ENCODE data around the gene AKT3.

The AKT3 gene

DNA sequence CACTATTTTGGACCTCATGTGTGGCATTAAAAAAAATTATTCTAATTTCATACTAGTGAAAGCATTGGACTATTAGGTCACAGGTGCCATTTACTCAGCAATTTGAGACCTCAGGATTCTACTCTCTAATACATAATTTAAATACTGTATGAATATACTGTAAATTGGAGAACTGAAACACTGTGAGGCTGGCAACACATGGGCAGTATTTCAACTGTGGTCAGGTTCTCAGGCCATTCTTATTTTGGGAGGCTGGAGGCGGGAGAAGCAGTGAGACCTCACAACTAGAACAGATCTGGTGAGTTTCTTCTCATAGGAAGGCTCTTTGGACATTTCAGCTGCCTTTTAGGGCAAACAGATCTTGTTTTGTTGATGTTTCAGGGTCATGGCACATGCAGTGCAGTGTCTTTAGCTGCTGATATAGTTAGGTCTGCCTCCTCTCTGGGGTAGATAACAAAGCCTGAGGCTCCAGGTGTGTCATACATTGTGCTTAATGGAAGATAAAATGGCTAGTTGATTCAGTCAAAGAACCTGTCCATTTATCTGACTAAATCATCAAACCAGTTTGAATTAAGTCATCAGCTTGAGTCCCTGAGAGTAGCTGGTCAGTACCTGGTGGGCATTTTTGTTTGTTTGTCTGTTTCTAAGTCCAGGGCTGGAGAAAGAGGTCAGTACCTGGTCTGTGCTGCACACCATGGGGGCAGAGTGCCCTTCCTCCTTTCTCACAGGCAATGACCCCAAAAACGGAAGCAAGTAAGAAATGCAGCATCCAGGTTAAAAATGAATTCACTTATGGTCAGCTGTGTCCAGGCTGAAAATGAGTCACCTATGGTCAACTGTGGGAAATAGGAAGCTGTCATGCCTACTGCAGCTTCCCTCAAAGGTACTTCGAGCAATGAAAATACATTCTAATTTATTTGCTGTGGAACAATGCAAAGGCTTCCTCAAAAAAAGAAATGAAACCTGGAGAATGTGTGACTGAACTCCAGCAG is 378.0 kb downstream of the AKT3 start:
- no peak for DNase-seq (ENCODE audit: extremely low read depth in 1 of 2, low read depth in 1 of 2)

DNA sequence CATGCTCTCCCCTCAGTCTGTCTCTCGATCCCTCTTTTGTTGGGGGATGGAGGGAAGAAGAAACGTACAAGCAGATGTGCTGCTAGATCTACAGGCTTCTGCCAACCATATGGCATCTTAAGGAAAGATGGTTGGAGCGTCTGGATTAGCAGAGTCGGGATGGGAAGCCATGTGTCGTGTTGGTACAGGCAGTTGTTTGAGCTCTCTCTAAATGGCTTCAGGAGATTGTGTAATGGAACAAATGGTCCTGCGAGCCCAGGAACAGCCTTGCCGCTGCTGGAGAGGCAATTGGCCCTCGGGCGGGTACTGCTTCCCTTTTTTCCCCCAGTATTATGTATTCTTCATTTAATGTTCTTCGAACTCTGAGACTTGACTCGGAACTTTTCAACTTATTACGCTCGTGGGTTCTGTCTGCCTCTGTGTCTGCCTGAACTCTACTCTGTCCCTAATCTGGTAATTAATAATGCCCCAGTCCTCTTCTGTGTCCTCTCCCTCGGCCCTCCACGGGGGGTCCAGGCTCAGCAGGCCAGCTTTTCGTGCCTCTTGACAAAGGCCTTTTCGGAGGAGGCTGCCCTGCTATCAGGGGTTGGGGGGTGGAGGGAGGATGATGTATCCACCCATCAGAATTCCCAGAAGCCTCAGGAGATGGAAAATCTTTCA is 378.9 kb downstream of the AKT3 start:
- DNase-seq (ENCODE audit: extremely low read depth in 1 of 2, low read depth in 1 of 2), result no peak

DNA sequence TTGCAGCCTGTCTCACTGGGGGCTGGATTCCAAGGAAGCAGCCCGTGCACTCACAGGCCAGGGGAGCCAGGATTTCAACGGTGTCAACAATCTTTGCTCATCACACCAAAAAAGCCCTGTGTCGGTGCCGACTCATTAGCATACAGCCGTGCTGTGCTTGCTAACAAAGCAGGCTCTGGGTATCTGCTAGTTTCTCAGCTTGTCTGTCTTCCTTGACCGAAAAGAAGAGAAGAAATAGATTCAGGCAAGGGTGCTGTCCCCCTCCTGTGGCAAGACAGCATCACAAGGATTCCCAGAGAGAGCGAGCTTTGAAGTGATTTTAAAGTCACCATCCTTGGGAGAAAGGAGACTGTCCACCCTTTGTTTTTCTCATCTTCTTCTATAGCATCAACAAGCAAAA is 379.5 kb downstream of the AKT3 start:
- no peak for DNase-seq (ENCODE audit: extremely low read depth in 1 of 2, low read depth in 1 of 2)

DNA sequence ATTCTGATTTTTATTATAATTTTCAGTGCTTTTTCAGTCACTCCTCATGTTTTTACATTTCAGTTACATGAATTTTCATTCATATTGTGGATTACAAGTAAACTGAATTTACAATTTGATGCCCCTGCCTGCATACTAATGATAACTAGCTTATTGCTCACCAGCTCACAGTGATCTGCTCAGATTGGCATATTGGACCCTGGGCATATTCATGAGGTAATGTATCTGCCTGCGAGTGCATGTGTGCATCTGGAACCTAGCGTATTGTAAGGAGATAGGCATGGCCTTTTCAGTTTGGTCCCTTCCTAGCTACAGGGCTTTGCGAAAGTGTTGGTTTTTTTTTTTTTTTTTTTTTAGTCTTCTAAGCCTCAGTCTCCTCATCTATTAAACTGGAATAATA is 380.5 kb downstream of the AKT3 start:
- no peak for DNase-seq (ENCODE audit: extremely low read depth in 1 of 2, low read depth in 1 of 2)

DNA sequence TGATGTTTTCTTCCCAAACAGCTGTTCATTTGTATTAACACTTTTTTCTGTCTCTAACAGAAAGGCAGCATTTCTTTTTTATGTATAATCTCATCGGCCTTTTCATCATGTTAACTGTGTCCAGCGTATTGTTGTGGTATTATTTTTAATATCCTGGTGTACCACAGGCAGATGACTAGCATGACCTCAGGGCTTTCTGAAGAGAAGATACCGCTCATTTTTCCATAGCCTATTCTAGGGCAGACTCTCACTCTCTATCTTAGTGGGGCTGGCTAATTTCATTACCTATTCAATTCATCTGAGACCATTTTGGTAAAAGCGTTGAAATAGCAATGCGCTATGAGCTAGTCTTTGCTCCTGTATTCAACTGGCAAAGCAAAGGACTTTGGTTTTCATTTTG is 384.3 kb downstream of the AKT3 start:
- DNase-seq (ENCODE audit: extremely low read depth in 1 of 2, low read depth in 1 of 2), result no peak

DNA sequence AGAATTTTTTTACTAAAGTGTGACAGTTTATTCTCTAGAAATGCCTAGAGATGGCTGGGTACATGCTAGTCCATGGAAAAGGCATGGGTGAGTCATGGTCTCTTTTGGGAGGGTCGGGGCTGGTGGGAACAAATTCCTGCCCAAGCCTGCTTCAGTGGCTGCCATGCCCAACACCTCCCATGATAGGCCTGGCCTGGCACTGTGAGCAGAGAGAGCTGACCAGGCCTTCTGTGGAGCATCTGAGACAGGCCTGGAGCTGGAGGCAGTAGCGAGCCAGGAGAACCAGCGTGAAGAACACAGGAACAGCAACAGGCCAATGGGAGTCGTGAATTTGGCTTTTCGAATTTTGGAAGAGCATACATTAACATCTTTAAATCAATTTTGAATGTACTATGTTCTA is 385.0 kb downstream of the AKT3 start:
- no peak for DNase-seq (ENCODE audit: extremely low read depth in 1 of 2, low read depth in 1 of 2)

DNA sequence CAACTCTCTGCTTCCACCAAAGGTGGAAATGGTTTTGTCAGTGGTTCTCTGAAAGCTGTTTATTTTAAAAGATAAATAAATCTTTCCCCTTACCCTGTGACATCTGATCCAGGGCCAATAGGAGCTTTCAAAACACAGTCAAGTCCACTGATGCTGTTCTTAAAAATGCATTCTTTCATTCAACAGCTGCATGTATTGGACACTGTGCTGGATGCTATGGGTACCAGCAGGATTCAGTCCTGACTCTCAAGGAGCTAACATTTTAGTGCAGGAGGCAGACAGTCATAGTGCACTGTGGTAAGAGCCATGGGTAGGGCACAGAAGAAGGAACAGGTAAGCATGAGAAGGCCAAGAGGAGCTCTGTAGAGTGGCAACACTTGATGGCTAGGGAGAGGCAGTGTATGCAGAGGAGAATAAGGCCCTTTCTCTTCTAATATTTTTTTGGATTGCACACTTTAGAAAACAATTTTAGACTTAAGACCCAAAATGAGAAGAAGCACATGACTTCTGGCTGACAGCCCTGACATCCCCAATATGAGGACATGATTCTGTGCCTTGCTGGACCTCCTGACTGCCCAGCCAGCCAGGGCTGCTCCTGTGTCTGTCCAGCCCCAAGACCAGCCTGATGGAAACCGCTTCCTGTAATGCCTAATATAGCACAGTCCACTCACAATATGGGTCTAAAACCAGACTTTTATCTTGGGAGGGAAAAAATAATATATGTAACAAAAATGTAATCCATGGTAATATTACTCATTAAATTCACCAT is 386.9 kb downstream of the AKT3 start:
- no peak for DNase-seq (ENCODE audit: extremely low read depth in 1 of 2, low read depth in 1 of 2)

DNA sequence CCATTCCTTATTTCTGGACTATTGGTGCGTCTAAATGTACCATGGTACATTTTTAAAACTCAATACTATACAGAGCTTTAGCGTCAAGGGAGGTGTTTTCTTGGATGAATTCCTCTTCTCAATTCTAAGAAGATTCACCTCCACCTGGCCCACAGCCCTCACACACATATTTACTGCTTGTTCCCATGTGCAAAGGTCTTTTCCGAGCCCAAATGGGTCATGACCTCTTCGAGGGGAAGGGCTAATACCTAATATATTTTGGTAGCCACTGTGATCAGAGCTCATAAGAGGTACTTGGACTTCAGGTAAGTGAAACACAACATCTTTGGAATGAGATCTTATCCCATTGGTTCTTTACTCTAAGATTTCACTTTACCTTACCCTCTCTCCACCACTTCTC is 388.3 kb downstream of the AKT3 start:
- no peak for DNase-seq (ENCODE audit: extremely low read depth in 1 of 2, low read depth in 1 of 2)

DNA sequence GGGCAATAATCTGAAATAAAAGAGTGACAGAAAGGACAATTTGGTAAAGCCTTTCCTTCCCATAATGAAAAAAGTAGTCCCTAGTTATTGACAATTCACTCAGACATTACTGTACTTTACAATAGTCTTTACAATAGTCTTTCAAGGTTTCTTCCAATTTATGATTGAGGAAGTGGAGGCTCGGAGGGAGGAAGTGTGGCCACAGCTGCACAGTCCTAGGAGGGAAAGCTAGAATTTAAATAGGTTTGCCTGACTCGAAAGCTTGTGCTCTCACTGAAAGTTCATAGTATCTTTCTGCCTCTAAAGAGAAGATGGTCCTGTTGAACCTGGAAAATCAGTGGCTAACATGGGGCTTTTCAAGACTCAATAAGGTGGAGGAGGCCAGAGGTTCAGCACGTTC is 391.0 kb downstream of the AKT3 start:
- DNase-seq (ENCODE audit: extremely low read depth in 1 of 2, low read depth in 1 of 2), result no peak

DNA sequence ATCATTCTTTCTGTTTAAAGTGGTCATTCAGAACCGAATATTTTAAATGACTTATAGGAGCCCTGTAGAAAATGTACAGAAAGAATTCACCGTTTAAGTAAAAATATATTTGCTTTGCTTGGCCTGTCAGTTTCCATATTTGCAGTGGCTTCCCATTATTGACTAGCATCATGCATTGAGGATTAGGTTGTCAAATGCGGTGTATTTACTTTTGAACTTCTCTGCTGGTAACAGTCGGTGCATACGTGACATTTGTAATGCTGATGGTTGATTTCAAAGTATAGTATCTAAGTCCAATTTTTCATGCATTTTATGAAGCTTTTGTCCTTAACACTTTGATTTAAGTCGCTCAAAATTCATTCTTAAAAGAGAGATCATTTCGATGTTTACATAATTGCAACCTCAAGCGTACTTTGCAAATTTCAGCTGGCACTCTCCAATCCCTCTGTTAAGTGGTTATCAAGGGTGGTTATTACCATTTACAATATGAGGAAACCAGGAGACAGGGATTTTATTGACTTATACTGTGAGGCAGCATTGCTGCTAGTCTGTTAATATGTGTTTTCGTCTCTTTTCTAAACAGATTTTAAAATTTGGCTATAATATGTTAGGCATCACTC is 392.6 kb downstream of the AKT3 start:
- DNase-seq (ENCODE audit: extremely low read depth in 1 of 2, low read depth in 1 of 2), result no peak

DNA sequence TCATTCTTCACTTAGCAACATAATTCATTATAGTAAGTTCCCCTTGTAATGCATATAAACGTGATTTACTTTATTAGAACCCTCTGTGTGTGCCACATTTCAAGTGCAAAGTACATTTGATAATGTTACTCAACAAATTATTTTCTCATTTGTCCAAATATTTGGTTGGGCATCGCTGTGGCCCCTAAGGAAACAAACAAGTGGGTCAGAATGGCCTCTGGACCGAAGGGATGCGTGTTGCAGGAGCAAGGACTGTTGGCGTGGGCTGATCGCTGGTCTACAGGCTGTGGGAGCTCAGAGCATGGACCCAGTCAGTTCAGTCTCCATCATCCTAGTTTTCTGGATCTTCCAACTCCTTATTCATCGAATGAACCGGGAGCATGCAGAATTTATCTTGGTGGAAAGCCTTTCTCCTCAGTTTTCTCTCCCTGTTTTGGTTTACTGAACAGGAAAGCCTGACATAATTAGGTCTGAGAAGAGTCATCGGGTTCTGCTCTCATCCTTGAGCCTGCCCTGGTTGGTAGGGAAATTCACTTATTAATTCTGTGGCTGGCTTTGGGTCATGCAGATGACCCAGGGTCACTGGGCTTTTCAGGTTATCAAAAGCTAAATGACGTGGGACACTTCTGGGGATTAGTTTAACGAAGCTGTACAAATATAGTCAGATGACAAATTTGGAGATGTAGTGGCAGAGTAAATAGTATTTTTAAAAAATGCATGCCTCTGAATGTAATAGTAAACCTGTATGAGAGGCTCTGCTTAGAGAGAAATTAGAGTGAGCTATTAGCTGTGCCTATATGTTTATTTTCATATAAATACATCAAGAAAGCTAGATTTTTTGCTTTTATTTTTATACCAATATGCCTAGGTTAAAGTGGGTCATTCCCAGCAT is 394.0 kb downstream of the AKT3 start:
- DNase-seq (ENCODE audit: extremely low read depth in 1 of 2, low read depth in 1 of 2), result no peak

DNA sequence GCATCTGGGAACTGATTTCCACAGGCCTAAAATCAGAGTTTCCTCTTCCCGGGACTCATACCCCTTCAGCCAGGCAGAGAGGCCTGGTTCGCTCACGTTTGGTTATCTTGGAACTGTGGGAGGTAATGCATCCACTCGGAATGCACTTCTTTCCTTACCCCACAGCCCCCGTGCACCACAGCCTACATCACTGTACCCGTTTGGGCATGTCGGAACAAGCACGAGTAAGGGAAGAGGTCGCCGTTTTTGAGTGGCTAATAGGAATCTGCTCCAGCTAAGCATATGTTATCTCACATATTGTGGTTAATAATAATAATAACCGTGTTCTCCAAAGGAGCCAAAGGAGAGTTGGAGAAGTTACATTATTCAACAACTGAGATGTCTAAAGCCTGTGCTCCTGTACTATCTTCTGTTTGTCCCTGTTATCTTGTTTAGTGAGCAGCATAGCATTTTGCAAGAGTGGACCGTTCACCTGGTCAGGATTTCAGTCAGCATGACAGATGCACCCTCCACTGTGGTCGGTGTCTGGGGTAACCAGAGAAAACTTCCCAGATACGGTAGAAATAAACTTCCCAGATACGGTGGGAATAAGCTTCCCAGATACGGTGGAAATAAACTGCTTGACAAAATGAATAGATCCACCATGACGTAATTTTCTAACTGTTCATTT is 395.6 kb downstream of the AKT3 start:
- DNase-seq (ENCODE audit: extremely low read depth in 1 of 2, low read depth in 1 of 2), result no peak

DNA sequence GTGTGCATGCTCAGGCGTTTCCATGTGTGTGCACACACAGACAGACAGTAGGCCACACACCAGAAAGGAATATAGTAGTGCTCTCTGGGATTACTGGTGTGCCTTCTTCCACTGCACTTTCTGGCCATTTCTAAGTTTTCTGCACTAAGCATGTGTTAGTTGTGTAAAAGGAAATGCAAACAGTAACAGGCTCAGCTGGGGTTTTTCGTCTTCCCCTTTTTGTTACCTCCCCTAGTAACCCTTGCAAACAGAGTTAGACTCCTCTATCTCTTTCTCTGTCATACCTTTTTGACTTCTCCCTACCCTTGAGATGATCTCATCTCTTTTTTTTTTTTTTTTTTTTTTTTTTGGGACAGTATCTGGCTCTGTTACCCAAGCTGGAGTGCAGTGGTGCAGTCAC is 398.0 kb downstream of the AKT3 start:
- DNase-seq (ENCODE audit: extremely low read depth in 1 of 2, low read depth in 1 of 2), result no peak

DNA sequence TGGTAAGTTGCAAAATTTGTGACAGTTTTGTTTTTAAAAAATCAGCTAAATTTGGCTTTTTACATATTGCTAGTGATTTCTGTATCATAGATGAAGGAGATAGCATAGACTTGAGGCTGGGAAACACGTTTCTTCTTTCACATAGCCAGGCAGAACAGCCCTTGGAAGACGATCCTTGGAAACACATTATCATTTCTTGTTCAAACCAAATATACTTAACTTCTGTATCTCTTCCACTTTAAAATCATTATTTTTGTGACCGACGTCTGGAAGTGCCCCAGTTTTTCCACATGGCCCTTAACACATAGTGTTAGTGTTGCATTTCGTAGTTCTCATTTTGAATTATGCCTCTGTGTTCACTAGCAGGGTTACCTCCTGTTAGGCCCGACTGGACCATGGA is 400.7 kb downstream of the AKT3 start:
- no peak for DNase-seq (ENCODE audit: extremely low read depth in 1 of 2, low read depth in 1 of 2)

DNA sequence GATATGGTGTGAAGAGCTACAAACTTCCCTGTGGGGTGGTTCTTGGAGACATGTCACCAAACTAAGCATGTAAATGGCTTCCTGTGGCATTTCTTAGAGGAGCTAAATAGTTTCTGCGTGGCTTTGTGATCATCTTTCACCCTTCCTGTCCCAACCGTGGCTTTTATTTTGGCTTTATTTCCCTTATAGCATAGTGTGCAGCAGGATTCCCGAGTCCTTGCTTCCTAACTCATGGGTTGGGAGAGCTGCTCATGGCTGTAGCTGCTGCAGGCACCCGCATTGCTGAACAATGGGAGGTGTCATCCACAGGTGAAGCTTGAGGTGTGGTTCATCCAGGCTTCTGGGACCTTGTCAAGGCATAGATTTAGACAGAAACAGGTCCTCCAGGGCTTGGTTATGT is 402.2 kb downstream of the AKT3 start:
- no peak for DNase-seq (ENCODE audit: extremely low read depth in 1 of 2, low read depth in 1 of 2)

DNA sequence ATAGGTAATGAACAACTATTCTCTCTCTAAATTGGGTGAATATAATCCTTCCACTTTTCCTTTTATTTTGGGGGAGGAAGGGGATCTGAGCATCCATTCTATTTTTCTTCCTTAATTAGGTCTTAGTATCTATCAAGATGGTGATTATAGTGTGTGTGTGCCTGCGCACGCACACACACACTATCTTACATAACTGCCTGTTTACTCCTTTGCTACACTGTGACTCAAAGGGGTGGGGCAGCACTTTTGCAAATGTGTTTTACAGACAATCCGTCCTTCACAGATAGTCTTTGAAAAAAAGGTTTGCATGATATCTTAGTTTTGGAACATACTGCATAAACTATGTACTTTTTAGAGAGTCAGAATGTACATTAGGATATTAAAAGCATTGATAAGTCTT is 402.7 kb downstream of the AKT3 start:
- DNase-seq (ENCODE audit: extremely low read depth in 1 of 2, low read depth in 1 of 2), result no peak

DNA sequence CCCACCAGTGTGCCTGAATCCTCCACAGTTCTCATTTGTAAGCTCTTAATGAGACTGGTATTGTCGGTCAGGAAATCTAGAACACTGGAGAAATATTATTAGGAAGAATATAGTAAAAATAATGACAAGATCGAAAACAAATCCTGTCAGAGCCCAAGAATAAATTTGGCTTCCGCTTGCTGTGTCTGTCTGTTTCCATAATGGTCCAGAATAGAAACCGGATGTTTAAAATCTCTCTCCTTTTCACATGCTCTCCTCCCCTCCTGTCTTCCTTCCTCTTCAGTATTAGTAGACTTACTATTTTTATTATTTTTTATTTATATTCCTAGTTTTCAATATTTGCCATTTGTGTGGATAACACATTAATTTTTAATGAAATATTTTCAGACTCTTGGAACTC is 406.5 kb downstream of the AKT3 start:
- DNase-seq (ENCODE audit: extremely low read depth in 1 of 2, low read depth in 1 of 2), result no peak

DNA sequence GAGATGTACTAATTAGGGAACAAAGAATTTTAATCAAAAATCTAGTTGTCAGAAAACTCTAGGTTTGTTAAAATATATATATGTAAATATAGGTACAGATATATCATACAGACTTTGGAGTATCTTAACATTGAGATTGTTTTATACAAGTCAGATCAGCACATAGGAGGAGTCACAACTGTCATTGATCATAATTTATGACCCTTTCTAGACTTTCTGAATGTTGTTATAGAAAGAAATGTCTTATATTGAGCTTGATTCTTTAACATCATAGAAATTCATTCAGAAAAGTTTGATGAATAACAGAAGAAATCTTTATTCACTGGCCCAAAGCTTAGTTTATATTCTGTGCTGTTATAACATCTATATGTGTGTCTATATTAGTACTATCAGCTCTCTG is 408.4 kb downstream of the AKT3 start:
- DNase-seq (ENCODE audit: extremely low read depth in 1 of 2, low read depth in 1 of 2), result no peak

DNA sequence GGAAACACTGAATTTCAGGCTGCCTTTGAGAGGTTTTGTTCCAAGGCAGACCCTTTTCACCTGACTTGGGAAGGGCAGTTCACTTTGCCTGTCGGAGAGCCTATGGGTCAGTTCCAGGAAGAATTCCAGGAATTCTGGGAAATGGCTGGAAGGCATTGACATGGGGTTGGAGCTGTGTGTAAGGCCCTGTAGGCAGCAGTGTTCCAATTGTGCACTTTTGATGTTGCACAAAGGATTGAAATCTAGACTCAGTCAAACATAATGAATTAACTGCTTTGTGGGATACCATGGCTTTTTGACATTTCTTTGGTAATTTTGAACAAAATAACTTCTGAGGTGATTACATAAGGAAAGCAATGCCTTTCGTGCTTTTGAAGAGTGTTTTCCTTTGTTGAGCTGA is 409.6 kb downstream of the AKT3 start:
- DNase-seq (ENCODE audit: extremely low read depth in 1 of 2, low read depth in 1 of 2), result no peak

DNA sequence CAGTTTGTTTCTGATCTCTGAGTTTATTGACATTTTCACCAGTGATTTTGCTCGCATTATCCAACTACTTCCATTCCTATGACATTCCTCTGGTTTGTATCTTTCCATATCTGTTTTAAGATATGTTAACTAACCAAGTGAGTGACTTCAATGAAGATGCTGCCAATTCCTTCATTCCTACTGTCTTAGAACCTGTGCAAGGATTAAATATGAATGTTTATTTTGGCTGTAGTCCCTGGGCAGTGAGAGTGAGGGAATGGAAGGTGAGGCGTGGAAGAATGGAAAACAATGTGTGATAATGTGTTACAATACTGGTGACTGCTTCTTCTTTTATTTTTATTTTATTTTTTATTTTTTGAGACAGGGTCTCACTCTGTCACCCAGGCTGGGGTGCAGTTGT is 411.2 kb downstream of the AKT3 start:
- no peak for DNase-seq (ENCODE audit: extremely low read depth in 1 of 2, low read depth in 1 of 2)

Data from stimulated activated CD8-positive, alpha-beta memory T cell treated with anti-CD3 and anti-CD28 coated beads, Interleukin-7, amount 100 ng/mL, for 48 hours (primary cell).